Astrocyte of the cerebellum (primary cell): ENCODE data around the gene XPO5.

Experiments used
- DNase-seq: peaks from one replicate; pipeline ENCODE4 v3.0.0-alpha.2; 2011; ENCODE audit warnings: low read depth
- H3K4me3 ChIP-seq: 2 replicates; pipeline ENCODE4 v1.5.1; 2011; ENCODE audit warnings: mild to moderate bottlenecking, low read depth, low read length, moderate library complexity
- in situ Hi-C: cut with HindIII; loops from 2 replicates; pipeline ENCODE4 v1.10.0; 2017; ENCODE audit warnings: low sequenced_read_pairs
- TF ChIP-seq, protein P1 (sequence below): IDR thresholded peaks from 2 replicates; pipeline ENCODE4 v1.5.1; 2012; ENCODE audit warnings: low read length, low read depth, moderate library complexity, mild to moderate bottlenecking; ENCODE audit errors: missing control alignments

Gene XPO5

DNA sequence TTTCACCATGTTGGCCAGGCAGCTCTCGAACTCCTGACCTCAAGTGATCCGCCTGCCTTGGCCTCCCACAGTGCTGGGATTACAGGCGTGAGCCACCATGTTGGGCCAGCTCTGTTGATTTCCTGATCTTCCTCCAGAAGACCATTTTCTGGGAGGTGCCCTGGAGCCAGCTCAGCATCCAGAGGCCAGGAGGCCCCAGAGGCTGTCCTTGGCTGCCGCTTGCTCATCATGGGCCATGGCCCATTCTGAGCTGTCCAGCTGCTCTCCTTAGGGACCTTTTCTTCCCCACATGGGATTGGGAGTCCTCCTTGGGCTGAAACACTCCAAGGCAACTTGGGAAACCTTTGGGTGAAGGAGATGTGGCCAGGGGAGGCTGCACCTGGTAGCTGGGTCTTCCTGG is 81.1 kb downstream of the XPO5 start:
- in situ Hi-C loops, result no loop called here
- no peak overlapping the region for H3K4me3 ChIP-seq
- no peak for DNase-seq
- TF ChIP-seq, protein P1, sequence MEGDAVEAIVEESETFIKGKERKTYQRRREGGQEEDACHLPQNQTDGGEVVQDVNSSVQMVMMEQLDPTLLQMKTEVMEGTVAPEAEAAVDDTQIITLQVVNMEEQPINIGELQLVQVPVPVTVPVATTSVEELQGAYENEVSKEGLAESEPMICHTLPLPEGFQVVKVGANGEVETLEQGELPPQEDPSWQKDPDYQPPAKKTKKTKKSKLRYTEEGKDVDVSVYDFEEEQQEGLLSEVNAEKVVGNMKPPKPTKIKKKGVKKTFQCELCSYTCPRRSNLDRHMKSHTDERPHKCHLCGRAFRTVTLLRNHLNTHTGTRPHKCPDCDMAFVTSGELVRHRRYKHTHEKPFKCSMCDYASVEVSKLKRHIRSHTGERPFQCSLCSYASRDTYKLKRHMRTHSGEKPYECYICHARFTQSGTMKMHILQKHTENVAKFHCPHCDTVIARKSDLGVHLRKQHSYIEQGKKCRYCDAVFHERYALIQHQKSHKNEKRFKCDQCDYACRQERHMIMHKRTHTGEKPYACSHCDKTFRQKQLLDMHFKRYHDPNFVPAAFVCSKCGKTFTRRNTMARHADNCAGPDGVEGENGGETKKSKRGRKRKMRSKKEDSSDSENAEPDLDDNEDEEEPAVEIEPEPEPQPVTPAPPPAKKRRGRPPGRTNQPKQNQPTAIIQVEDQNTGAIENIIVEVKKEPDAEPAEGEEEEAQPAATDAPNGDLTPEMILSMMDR, result no peak

DNA sequence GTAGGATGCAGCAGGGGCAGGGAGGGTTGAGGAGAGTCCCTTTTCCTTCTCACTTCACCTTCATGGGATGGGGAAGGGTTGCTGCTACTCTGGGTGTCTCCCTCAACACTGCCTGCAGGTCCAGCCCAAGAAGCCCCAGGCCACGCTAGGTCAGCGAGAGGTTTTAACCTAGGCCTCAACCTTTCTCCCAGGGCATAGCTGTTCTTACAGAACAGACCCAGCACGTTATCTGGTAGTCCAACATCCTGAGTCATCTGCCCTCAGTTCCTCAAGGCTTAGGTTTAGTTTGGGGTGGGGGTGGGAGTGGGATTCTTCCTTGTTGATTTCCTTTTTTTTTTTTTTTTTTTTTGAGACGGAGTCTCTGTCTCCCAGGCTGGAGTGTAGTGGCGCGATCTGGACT is 81.5 kb downstream of the XPO5 start:
- TF ChIP-seq, protein P1, result no peak
- in situ Hi-C loops, result no loop called here
- no peak overlapping the region for H3K4me3 ChIP-seq
- no peak for DNase-seq

DNA sequence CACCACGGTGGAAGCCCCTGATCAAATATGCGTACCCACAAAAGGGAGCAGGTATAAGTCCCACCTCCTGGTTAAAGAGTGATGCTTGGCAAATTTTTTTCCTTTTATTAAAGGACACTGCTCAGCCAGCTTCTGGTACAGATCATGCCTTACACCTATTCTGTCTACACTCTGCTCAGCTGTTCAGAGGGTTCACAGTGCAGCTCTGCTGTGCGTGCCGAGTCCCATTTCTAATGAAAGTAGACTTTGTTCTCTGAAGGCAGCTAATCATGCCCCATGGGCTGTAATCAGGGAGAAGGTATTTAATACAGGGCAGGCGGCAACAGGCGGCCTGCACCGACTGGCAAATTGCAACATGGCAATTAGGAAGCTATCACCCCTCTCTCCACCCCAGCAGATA is 82.0 kb downstream of the XPO5 start:
- no peak overlapping the region for H3K4me3 ChIP-seq
- in situ Hi-C loops, result no loop called here
- TF ChIP-seq, protein P1, result no peak
- no peak for DNase-seq

DNA sequence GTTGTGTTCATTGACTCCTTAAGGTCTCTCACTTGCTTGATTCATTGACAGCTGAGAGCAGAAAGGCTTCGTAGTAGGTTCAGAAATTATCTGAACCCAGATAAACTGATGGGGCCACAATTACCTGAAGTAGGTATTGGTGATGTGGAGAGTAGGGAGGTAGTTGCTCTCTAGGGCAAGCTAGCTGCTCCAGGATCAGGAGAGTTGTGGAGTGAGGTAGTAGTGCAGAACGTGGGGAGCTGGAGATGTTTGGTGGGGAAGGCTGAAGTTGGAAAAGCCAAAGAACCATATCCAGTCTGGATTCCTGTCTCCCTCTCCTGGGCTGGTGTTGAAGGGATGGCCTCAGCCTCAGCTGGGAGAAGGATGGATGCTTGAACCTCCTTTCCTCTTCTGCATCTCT is 82.6 kb downstream of the XPO5 start:
- DNase-seq, result no peak
- in situ Hi-C loops, result no loop called here
- no peak overlapping the region for H3K4me3 ChIP-seq
- TF ChIP-seq, protein P1, result no peak

DNA sequence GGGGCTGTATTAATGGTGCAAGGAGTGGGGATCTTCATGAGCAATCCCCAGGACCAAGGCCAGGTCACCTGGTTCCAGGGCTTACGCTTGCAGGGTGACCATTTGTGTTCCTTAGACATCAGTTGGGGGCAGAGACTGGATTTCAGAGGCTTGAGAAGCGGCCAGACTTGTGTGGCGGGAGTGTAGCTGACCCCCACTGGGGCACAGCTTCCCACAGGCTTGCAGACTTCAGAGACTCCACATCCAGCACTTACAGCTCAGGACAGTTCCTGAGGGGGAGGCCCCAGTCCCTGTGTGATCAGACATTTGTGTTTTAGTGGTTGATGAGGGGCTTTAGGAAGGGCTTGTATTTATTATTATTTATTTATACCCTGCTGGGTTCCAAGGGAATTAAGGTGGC is 83.2 kb downstream of the XPO5 start:
- DNase-seq, result peak; percentile 50
- TF ChIP-seq, protein P1, result no peak
- in situ Hi-C loops, result no loop called here
- no peak overlapping the region for H3K4me3 ChIP-seq

DNA sequence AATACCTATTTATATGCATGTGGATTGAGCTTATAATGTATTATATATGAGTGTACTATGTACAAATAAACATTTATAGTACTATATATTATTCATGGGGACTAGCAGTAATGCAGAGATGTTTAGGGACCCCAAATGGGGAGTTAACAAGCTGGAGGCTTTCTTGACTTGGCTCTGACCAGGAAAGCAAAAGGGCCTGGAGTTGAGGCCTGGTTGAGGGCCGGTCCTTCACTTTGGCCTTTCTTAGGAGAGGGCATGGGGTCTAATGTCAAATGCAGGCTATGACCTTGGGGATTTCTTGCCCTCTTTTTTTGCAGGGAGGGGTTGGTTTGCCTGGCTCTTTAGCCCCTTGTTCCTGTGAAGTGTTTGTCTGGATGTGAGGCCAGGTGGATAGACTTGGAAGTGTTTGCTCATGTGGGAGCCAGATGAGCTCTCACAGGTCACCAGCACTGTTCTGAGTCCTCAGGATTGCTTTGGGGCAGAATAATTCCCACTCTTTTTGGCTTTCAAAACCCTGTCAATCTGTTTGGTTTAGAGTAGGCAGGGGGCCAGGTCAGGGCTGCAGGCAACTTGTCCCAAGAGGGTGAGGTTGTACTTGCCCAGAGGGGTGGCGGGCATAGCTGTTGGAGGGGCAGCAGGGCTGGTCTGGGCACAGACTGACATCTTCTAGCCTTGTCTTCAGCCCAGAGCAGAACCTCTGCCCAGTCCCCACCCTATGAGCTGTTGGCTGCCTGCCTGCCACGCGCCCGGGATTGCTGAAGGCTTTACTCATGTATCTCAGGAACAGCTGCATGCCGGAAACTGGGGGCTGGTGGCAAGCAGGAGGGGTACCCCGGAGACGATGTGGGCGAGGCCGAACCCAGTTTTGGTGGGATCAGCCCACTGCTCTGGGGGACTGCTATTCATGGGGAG is 83.8 kb downstream of the XPO5 start:
- TF ChIP-seq, protein P1, result no peak
- no peak overlapping the region for H3K4me3 ChIP-seq
- in situ Hi-C loops, result no loop called here
- DNase-seq, result peak; percentile 37
